Lower leg skin (tissue), 3 donors: ENCODE measurements around the gene PCED1B.

Experiments
- POLR2A ChIP-seq, 2 donors: fragments of 450-650 bp; IDR thresholded peaks; one replicate each; pipeline ENCODE4 v1.6.1; 2016 to 2017; ENCODE audit warnings: antibody characterized with exemption in 2 of 2, mild to moderate bottlenecking in 1 of 2, moderate library complexity in 1 of 2
- TF ChIP-seq, protein P1 (sequence below), 3 donors: fragments of 450-650 bp; IDR thresholded peaks; one replicate each; pipeline ENCODE4 v1.5.1; 2016; ENCODE audit warnings: antibody characterized with exemption in 3 of 3, mild to moderate bottlenecking in 3 of 3, moderate library complexity in 2 of 3

DNA sequence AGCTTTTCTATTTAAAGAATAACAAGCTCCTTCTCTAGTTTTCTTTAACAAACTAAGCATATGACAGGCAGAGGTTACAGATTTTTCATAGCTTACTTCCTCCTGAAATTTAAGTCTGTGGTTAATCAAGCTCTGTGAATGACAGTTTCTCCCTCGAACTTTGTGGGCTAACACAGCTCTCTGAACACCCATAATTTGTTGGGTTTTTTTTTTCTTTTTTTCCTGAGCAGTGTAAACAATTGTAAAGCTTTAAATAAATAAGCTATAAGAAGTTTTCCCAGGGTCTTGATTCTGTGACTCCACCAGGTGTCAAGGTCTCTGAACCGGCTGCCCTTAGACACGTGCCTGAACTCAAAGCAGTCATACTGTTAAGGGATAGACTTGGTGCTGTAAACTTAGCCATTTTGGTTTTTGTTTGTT lies 128.4 kb downstream of the PCED1B start:
- TF ChIP-seq, protein P1, sequence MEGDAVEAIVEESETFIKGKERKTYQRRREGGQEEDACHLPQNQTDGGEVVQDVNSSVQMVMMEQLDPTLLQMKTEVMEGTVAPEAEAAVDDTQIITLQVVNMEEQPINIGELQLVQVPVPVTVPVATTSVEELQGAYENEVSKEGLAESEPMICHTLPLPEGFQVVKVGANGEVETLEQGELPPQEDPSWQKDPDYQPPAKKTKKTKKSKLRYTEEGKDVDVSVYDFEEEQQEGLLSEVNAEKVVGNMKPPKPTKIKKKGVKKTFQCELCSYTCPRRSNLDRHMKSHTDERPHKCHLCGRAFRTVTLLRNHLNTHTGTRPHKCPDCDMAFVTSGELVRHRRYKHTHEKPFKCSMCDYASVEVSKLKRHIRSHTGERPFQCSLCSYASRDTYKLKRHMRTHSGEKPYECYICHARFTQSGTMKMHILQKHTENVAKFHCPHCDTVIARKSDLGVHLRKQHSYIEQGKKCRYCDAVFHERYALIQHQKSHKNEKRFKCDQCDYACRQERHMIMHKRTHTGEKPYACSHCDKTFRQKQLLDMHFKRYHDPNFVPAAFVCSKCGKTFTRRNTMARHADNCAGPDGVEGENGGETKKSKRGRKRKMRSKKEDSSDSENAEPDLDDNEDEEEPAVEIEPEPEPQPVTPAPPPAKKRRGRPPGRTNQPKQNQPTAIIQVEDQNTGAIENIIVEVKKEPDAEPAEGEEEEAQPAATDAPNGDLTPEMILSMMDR (IDR thresholded peaks at IDR 0.05): no peak
- TF ChIP-seq POLR2A (IDR thresholded peaks at IDR 0.05): no peak
